ENCODE data around the gene KRT20. TPM values are rescaled to one million over a fixed set of nuclear protein-coding genes. Genes with fewer than 3 reads are reported as not detected.

KRT20 gene
- total RNA-seq, 2 experiments from 2014 or later, result not detected

- ChIA-PET CTCF (no interaction called here), POLR2A (interaction anchor here (1.1 kb wide), 1 partner anchor 84 kb away, joined by 3 read pairs; no protein-coding TSS in a partner anchor)
Observed at GRCh38 chr17:40902498-40902897, 17.5 kb upstream of the KRT20 start.

- CTCF ChIA-PET, result no interaction called here
- POLR2A ChIA-PET, result interaction anchor here (1.1 kb wide), 1 partner anchor 83 kb away, joined by 3 read pairs; no protein-coding TSS in a partner anchor
Observed at GRCh38 chr17:40901981-40902474, 17.0 kb upstream of the KRT20 start.

GRCh38 chr17:40900809-40901356, 15.8 kb upstream of the KRT20 start:
- ChIA-PET POLR2A (no interaction called here), CTCF (no interaction called here)

GRCh38 chr17:40896916-40897455, 11.9 kb upstream of the KRT20 start:
- ChIA-PET POLR2A (no interaction called here), CTCF (no interaction called here)

GRCh38 chr17:40895106-40895730, 10.2 kb upstream of the KRT20 start:
- POLR2A ChIA-PET, result no interaction called here
- CTCF ChIA-PET, result no interaction called here

- ChIA-PET POLR2A (no interaction called here), CTCF (no interaction called here)
Observed at GRCh38 chr17:40888196-40888720, 3.2 kb upstream of the KRT20 start.

GRCh38 chr17:40886090-40886489, 1.0 kb upstream of the KRT20 start:
- CTCF ChIA-PET, result no interaction called here
- POLR2A ChIA-PET, result no interaction called here

GRCh38 chr17:40883626-40884334, 1.3 kb downstream of the KRT20 start:
- CTCF ChIA-PET, result no interaction called here
- POLR2A ChIA-PET, result no interaction called here

GRCh38 chr17:40883031-40883430, 2.0 kb downstream of the KRT20 start:
- CTCF ChIA-PET, result no interaction called here
- POLR2A ChIA-PET, result no interaction called here

- POLR2A ChIA-PET, result no interaction called here
- CTCF ChIA-PET, result interaction anchor here (0.6 to 0.7 kb wide), 2 partner anchors 62 to 769 kb away, joined by 3 read pairs; no protein-coding TSS in a partner anchor
Observed at GRCh38 chr17:40879026-40879425, 6.0 kb downstream of the KRT20 start.

- ChIA-PET POLR2A (no interaction called here), CTCF (no interaction called here)
Observed at GRCh38 chr17:40878044-40878443, 7.0 kb downstream of the KRT20 start.

- CTCF ChIA-PET, result no interaction called here
- POLR2A ChIA-PET, result no interaction called here
Observed at GRCh38 chr17:40873801-40874200, 11.2 kb downstream of the KRT20 start.

GRCh38 chr17:40873255-40873654, 11.8 kb downstream of the KRT20 start:
- CTCF ChIA-PET, result no interaction called here
- POLR2A ChIA-PET, result no interaction called here

GRCh38 chr17:40872416-40872815, 12.6 kb downstream of the KRT20 start:
- ChIA-PET CTCF (no interaction called here), POLR2A (no interaction called here)

- ChIA-PET POLR2A (no interaction called here), CTCF (no interaction called here)
Observed at GRCh38 chr17:40871316-40871715, 13.7 kb downstream of the KRT20 start.

GRCh38 chr17:40870136-40870535, 14.9 kb downstream of the KRT20 start:
- POLR2A ChIA-PET, result no interaction called here
- CTCF ChIA-PET, result no interaction called here

- CTCF ChIA-PET, result interaction anchor here (1.3 kb wide), 1 partner anchor 10 kb away, joined by 3 read pairs; no protein-coding TSS in a partner anchor
- POLR2A ChIA-PET, result no interaction called here
Observed at GRCh38 chr17:40866838-40867237, 18.2 kb downstream of the KRT20 start, which contains the start of gene KRT12. Gene KRT12 (minus strand): TSS chr17:40867223. CDS start chr17:40867186, 37 bp downstream.

- POLR2A ChIA-PET, result no interaction called here
Observed at GRCh38 chr17:40864661-40865390, 20.2 kb downstream of the KRT20 start.

GRCh38 chr17:40862985-40863733, 21.9 kb downstream of the KRT20 start:
- ChIA-PET CTCF (no interaction called here), POLR2A (no interaction called here)

More at GRCh38 chr17:40864661-40865390, 20.2 kb downstream of the KRT20 start:
- CTCF ChIA-PET, result interaction anchor here (0.6 kb wide), 1 partner anchor 784 kb away, joined by 3 read pairs; no protein-coding TSS in a partner anchor
